HG03378 (cell line): ENCODE results near the gene MRPS35.

Source experiments
- ATAC-seq: cut with Tn5 transposase; IDR thresholded peaks from one replicate; pipeline ENCODE4 v1.9.1; 2021; ENCODE audit warnings: mild to moderate bottlenecking, moderate library complexity; ENCODE audit not compliant: unreplicated experiment

Gene MRPS35

GRCh38 chr12:27805238-27805637 is 94.6 kb downstream of the MRPS35 start:
- ATAC-seq: no peak
